ENCODE measurements around the gene OSBPL9. TPM values are rescaled to one million over a fixed set of nuclear protein-coding genes. Genes with fewer than 3 reads are reported as not detected.

OSBPL9 gene
- total and polyA plus RNA-seq, 9 of the 15 experiments (the other 6 are each of a cell fraction or from before 2014, with no cell fraction given): 43.9 to 217 (median 170) TPM

- in situ Hi-C loops (cut with MboI) (loop anchor here (5.0 kb wide), 1 partner anchor 143 kb away; no protein-coding TSS in a partner anchor), intact Hi-C loops (cut with micrococcal nuclease) (loop anchor here (5.0 kb wide), 1 partner anchor 123 kb away; no protein-coding TSS in a partner anchor)
- Histone ChIP-seq H3K27me3 (ENCODE audit: control insufficient read depth in 2 of 2, insufficient read depth in 2 of 2, low read length in 2 of 2) (no peaks in the 10 kb centered on the region), H3K79me2 (ENCODE audit: control insufficient read depth, insufficient read depth, low read length) (peaks cover 80% of the 10 kb centered on the region), H3K4me2 (ENCODE audit: insufficient read depth, low read length) (no peak overlapping the region), H3K9ac (ENCODE audit: insufficient read depth in 1 of 2, low read depth in 2 of 2, low read length in 2 of 2) (no peak overlapping the region), H2AFZ (ENCODE audit: low read depth, low read length) (no peak overlapping the region), H3K4me1 (replicated peaks in 1 of 2; ENCODE audit: control insufficient read depth in 2 of 2, insufficient read depth in 2 of 2, low read length in 2 of 2) (peaks cover 12 to 27% of the 10 kb centered on the region in 2 experiments; a peak in 4 of 5 replicates), H3K36me3 (ENCODE audit: control insufficient read depth, insufficient read depth, low read length) (no peaks in the 10 kb centered on the region), H4K20me1 (replicated peaks; ENCODE audit: control insufficient read depth, insufficient read depth, low read length) (no peaks in the 10 kb centered on the region), H3K9me1 (ENCODE audit: control insufficient read depth, insufficient read depth, low read length) (no peaks in the 10 kb centered on the region), H3K9me3 (replicated peaks; ENCODE audit: control insufficient read depth, insufficient read depth, low read depth, low read length) (no peaks in the 10 kb centered on the region), H3K27ac (ENCODE audit: extremely low read depth, low read depth, low read length) (no peak overlapping the region), H3K4me3 (no peak overlapping the region)
- CTCF ChIA-PET (ENCODE audit: low intra/inter-chr PET ratio): no interaction called here
- POLR2A ChIA-PET: interaction anchor here (2.4 to 2.6 kb wide), 2 partner anchors 11 to 19 kb away, joined by 7 to 19 read pairs; partner anchors contain the start of gene OSBPL9
- FAIRE-seq (no peak), DNase-seq (ENCODE audit: extremely low read depth in 1 of 4, low spot score in 3 of 4) (no peak), ATAC-seq (no peak)
- BruUV-seq (replicated peaks): no TSS peak
- 85% methylated on average over 6 of the region's 8 CpGs for WGBS (ENCODE audit: insufficient coverage, low coverage, missing lambda C conversion rate)
- TF ChIP-seq HNRNPUL1 (IDR thresholded peaks at IDR 0.05; ENCODE audit: low read length): no peak
- TF ChIP-seq HMGXB4 (CRISPR knock-in tag; IDR thresholded peaks at IDR 0.05): 0 out of 2 replicates have a peak, but pooled peaks have one; percentile 38
Measured at GRCh38 chr1:51628715-51629590, 12.1 kb downstream of the OSBPL9 start.
